Measurements from ENCODE around the gene SUGP1. TPM values are rescaled to one million over a fixed set of nuclear protein-coding genes. Genes with fewer than 3 reads are reported as not detected.

SUGP1 gene
- total and polyA plus RNA-seq, 3 donors from 2014 or later: 87.4 to 98.8 (median 89.8) TPM

GRCh38 chr19:19334063-19334988, 14.0 kb upstream of the SUGP1 start:
- Histone ChIP-seq H3K36me3 (ENCODE audit: low read depth, missing control alignments) (no peaks in the 10 kb centered on the region), H3K27me3 (no peaks in the 10 kb centered on the region), H3K27ac (no peak overlapping the region), H3K4me3 (no peak overlapping the region), H3K9me3 (no peaks in the 10 kb centered on the region), H3K4me1 (no peaks in the 10 kb centered on the region)
- no peak for TF ChIP-seq POLR2A (IDR thresholded peaks at IDR 0.05)
- no peak for TF ChIP-seq CTCF (IDR thresholded peaks at IDR 0.05)
- WGBS, 2 donors: 85% methylated on average over 19 to 22 of the region's 22 CpGs
- no peak for DNase-seq
- intact Hi-C loops (cut with DNase I; ENCODE audit: low total_unique reads): no loop called here

GRCh38 chr19:19329126-19329525, 8.8 kb upstream of the SUGP1 start:
- WGBS, 2 donors: 69 to 79% methylated on average over 6 of the region's 6 CpGs
- Histone ChIP-seq H3K4me1 (no peaks in the 10 kb centered on the region), H3K27me3 (no peaks in the 10 kb centered on the region), H3K27ac (no peak overlapping the region), H3K36me3 (ENCODE audit: low read depth, missing control alignments) (no peaks in the 10 kb centered on the region), H3K9me3 (no peaks in the 10 kb centered on the region), H3K4me3 (no peak overlapping the region)
- no peak for DNase-seq
- TF ChIP-seq CTCF (IDR thresholded peaks at IDR 0.05): no peak
- intact Hi-C loops (cut with DNase I; ENCODE audit: low total_unique reads): no loop called here

GRCh38 chr19:19327672-19328071, 7.4 kb upstream of the SUGP1 start:
- WGBS, 2 donors: 92 to 93% methylated on average over 8 of the region's 8 CpGs
- intact Hi-C loops (cut with DNase I; ENCODE audit: low total_unique reads): no loop called here

GRCh38 chr19:19324059-19324770, 3.9 kb upstream of the SUGP1 start:
- intact Hi-C loops (cut with DNase I; ENCODE audit: low total_unique reads): no loop called here
- no peak for DNase-seq
- H3K27ac ChIP-seq: no peak overlapping the region
- no peak for TF ChIP-seq CTCF (IDR thresholded peaks at IDR 0.05)
- no peak for TF ChIP-seq POLR2A (IDR thresholded peaks at IDR 0.05)
- no peak overlapping the region for H3K4me3 ChIP-seq
- H3K27me3 ChIP-seq: no peaks in the 10 kb centered on the region
- WGBS, 2 donors: 83 to 86% methylated on average over 7 of the region's 7 CpGs
- no peaks in the 10 kb centered on the region for H3K9me3 ChIP-seq
- peaks cover 16% of the 10 kb centered on the region for H3K4me1 ChIP-seq
- no peaks in the 10 kb centered on the region for H3K36me3 ChIP-seq (ENCODE audit: low read depth, missing control alignments)

More at GRCh38 chr19:19327672-19328071, 7.4 kb upstream of the SUGP1 start:
- Histone ChIP-seq H3K9me3 (no peaks in the 10 kb centered on the region), H3K27me3 (no peaks in the 10 kb centered on the region), H3K36me3 (ENCODE audit: low read depth, missing control alignments) (no peaks in the 10 kb centered on the region), H3K27ac (no peak overlapping the region), H3K4me1 (no peaks in the 10 kb centered on the region), H3K4me3 (no peak overlapping the region)
- DNase-seq: no peak
- no peak for TF ChIP-seq CTCF (IDR thresholded peaks at IDR 0.05)
- no peak for TF ChIP-seq POLR2A (IDR thresholded peaks at IDR 0.05)

Measured in testis (tissue), 3 donors.